Panc1 (cell line): ENCODE measurements around the gene RPS18. TPM values are rescaled to one million over a fixed set of nuclear protein-coding genes. Genes with fewer than 3 reads are reported as not detected.

Experiments
- ATAC-seq: fragments of 200-7000 bp; cut with Tn5 transposase; 2 replicates; pipeline ENCODE4 v1.9.1; 2020; ENCODE audit warnings: mild to moderate bottlenecking, moderate library complexity
- BruUV-seq: library from RNA; stranded (reverse); fragments of 400-500 nt; replicated peaks from 2 replicates; lab custom pipeline; 2021; lab: Mats Ljungman, UMichigan
- CTCF ChIA-PET: fragments of 300-600 bp; sonication (Branson Sonifier 250); formaldehyde crosslinking; loops from one replicate; lab custom pipeline; 2022; ENCODE audit warnings: antibody characterized with exemption; lab: Charles Lee
- POLR2A ChIA-PET: fragments of 300-600 bp; sonication (Branson Sonifier 250); formaldehyde crosslinking; loops from one replicate; lab custom pipeline; 2022; ENCODE audit warnings: antibody characterized with exemption; lab: Charles Lee
- DNase-seq: peaks from one replicate; pipeline ENCODE4 v3.0.0-alpha.2; 2010; ENCODE audit warnings: low read depth, low spot score
- H3K27ac ChIP-seq: 2 replicates; pipeline ENCODE4 v1.5.1; 2011; ENCODE audit warnings: mild to moderate bottlenecking, low read length, inconsistent platforms
- H3K27me3 ChIP-seq: fragments of 200-500 bp; sonication (Bioruptor generic); 2 replicates; pipeline ENCODE4 v1.6.0; 2014; ENCODE audit warnings: low read length, inconsistent platforms; ENCODE audit not compliant: control insufficient read depth, insufficient read depth
- H3K36me3 ChIP-seq: fragments of 200-500 bp; sonication (Bioruptor generic); 2 replicates; pipeline ENCODE4 v1.5.1; 2014; ENCODE audit warnings: inconsistent platforms, mild to moderate bottlenecking, low read length, moderate library complexity; ENCODE audit not compliant: control insufficient read depth, insufficient read depth
- H3K4me1 ChIP-seq: 2 replicates; pipeline ENCODE4 v1.5.1; 2011; ENCODE audit warnings: inconsistent platforms, mild to moderate bottlenecking, low read length, moderate library complexity; ENCODE audit not compliant: control insufficient read depth, insufficient read depth
- H3K4me3 ChIP-seq, 2 experiments: 2 replicates each; pipeline ENCODE4 v1.5.1; 2011 to 2012; ENCODE audit warnings: low read depth in 2 of 2, low read length in 2 of 2, mild to moderate bottlenecking in 2 of 2, inconsistent platforms in 1 of 2, moderate library complexity in 1 of 2
- H3K9me3 ChIP-seq: fragments of 200-500 bp; sonication (Bioruptor generic); 2 replicates; pipeline ENCODE4 v1.5.1; 2014; ENCODE audit warnings: low read depth, mild to moderate bottlenecking, inconsistent platforms, low read length, moderate library complexity; ENCODE audit not compliant: control insufficient read depth, insufficient read depth
- POLR2AphosphoS5 ChIP-seq: IDR thresholded peaks from 2 replicates; pipeline ENCODE4 v1.6.1; 2012; ENCODE audit warnings: mild to moderate bottlenecking, low read depth, low read length, moderate library complexity
- REST ChIP-seq, 2 experiments: IDR thresholded peaks; 2 replicates each; pipeline ENCODE4 v1.6.1; 2011 to 2012; ENCODE audit warnings: low read depth in 2 of 2, control low read depth in 1 of 2, low read length in 1 of 2, mild to moderate bottlenecking in 1 of 2, moderate library complexity in 1 of 2; ENCODE audit not compliant: insufficient read depth in 1 of 2
- SIN3A ChIP-seq: IDR thresholded peaks from 2 replicates; pipeline ENCODE4 v1.6.1; 2012; ENCODE audit warnings: low read depth, mild to moderate bottlenecking, low read length, moderate library complexity, borderline replicate concordance; ENCODE audit not compliant: insufficient read depth
- TCF7L2 ChIP-seq: IDR thresholded peaks from 2 replicates; pipeline ENCODE4 v1.6.1; 2011; ENCODE audit warnings: mild to moderate bottlenecking, low read depth, low read length, inconsistent platforms
- in situ Hi-C: cut with HindIII; loops from 2 replicates; pipeline ENCODE4 v1.10.0; 2016; ENCODE audit warnings: low sequenced_read_pairs, low pct_unique_long_range_greater_than_20kb
- intact Hi-C: fragments of 100-400 bp; cut with micrococcal nuclease; formaldehyde crosslinking; loops from one replicate; pipeline ENCODE4 v1.10.0; 2022; ENCODE audit not compliant: unreplicated experiment
- total RNA-seq: library from RNA; stranded (reverse); gene quantifications from one replicate; pipeline ENCODE4 v1.2.1, GENCODE V29; 2021; ENCODE audit not compliant: unreplicated experiment
- TF ChIP-seq, protein P1 (sequence below): fragments of 450-650 bp; IDR thresholded peaks from 2 replicates; pipeline ENCODE4 v1.5.1; 2017; ENCODE audit warnings: mild to moderate bottlenecking

Gene RPS18
- total RNA-seq, 1 experiment from 2014 or later = 1,987 TPM

DNA sequence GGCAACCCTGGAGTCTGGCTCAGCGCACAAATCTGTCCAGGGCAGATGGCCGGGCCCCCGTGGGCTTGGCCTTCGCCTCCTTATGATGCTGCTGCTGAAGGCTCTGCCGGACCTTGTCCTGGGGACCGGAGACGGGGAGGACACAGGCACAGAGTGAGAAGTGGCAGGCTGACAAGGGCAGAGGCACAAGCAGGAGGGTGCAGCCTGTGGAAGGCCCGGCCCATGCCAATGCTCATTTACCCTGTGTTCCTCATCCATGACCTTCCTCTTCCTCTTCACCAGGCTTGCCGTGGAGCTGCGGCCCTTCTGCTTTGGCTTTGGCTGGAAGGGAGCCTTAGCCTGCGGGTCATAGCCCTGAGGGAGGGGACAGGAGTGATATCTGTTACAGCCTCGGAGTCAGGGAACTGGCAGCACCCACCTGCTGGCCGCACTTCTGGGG is 7.4 kb downstream of the RPS18 start:
- no peaks in the 10 kb centered on the region for H3K27me3 ChIP-seq
- H3K36me3 ChIP-seq = peaks cover 9% of the 10 kb centered on the region
- intact Hi-C loops (no loop called here), in situ Hi-C loops (no loop called here)
- ChIA-PET POLR2A (interaction anchor here (2.4 kb wide), 1 partner anchor 10 kb away, joined by 11 read pairs; the partner anchor contains the start of genes PFDN6 and WDR46), CTCF (no interaction called here)
- DNase-seq (no peak), ATAC-seq (no peak)
- no TSS peak for BruUV-seq
- TF ChIP-seq TCF7L2 (no peak), SIN3A (no peak), POLR2AphosphoS5 (no peak)
- TF ChIP-seq, protein P1, sequence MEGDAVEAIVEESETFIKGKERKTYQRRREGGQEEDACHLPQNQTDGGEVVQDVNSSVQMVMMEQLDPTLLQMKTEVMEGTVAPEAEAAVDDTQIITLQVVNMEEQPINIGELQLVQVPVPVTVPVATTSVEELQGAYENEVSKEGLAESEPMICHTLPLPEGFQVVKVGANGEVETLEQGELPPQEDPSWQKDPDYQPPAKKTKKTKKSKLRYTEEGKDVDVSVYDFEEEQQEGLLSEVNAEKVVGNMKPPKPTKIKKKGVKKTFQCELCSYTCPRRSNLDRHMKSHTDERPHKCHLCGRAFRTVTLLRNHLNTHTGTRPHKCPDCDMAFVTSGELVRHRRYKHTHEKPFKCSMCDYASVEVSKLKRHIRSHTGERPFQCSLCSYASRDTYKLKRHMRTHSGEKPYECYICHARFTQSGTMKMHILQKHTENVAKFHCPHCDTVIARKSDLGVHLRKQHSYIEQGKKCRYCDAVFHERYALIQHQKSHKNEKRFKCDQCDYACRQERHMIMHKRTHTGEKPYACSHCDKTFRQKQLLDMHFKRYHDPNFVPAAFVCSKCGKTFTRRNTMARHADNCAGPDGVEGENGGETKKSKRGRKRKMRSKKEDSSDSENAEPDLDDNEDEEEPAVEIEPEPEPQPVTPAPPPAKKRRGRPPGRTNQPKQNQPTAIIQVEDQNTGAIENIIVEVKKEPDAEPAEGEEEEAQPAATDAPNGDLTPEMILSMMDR = no peak
- H3K4me1 ChIP-seq = peaks cover 51% of the 10 kb centered on the region
- peak overlapping the region; percentile 84 for H3K27ac ChIP-seq
- no peak overlapping the region for H3K4me3 ChIP-seq
- no peaks in the 10 kb centered on the region for H3K9me3 ChIP-seq

- in situ Hi-C loops (no loop called here), intact Hi-C loops (no loop called here)
- peak; percentile 57 for ATAC-seq
- POLR2A ChIA-PET = interaction anchor here (0.9 kb wide), 1 partner anchor 10 kb away, joined by 3 read pairs; no protein-coding TSS in a partner anchor
- Histone ChIP-seq H3K4me1 (peaks cover 43% of the 10 kb centered on the region), H3K9me3 (no peaks in the 10 kb centered on the region), H3K27me3 (no peaks in the 10 kb centered on the region), H3K27ac (peak overlapping the region; percentile 19), H3K36me3 (peaks cover 4% of the 10 kb centered on the region; the same call in 1 of the 2 replicates), H3K4me3 (no peak overlapping the region)
- no TSS peak for BruUV-seq
- no peak for DNase-seq
- no peak for TF ChIP-seq TCF7L2
- no peak for TF ChIP-seq POLR2AphosphoS5
- TF ChIP-seq, protein P1 = peak; percentile 88
- TF ChIP-seq SIN3A = no peak
- TF ChIP-seq REST (IDR thresholded peaks at IDR 0.05; ENCODE audit: insufficient read depth in 1 of 2, low read depth in 2 of 2, low read length in 1 of 2) = no peak
- CTCF ChIA-PET = no interaction called here
Observed at GRCh38 chr6:33279971-33280511, 8.2 kb downstream of the RPS18 start.
